Measurements from ENCODE around the gene CNTN4.

DNA sequence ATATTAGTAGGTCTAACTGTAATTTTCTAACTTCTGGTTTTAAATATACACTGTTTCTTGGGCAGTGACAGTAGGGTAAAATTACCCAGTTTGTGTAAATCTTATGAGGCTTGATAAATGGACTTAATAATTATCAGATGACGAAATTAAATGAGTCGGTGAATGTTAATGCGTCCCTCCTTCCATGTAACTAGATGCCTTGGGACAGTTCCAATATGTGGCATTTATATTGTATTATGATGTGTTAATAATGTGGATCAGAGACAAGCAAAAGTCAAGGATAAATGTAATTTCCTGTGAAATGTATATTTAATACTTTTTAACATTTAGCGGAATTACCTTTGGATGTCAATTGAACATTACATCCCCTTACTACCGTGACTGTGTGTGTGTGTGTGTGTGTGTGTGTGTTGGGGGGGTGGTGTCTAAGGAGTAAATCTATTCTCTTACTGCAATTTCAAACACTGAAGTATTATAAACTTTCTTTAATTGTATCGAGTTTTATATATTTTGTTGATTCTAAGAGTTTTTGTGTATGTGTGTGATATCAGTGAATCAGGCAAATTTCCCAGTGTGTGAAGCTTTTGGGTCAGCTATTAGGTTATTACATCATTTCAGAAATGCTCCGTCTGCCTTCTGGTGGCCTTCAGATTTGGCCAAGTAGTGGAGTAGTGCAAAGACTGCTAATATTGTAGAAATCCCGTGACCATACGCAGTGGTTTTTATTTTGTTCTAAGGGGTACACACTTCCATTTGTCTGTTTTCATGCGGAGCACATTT is 50.1 kb downstream of the CNTN4 start:
- TF ChIP-seq POLR2A (IDR thresholded peaks at IDR 0.05; ENCODE audit: control extremely low read depth in 1 of 2, low read depth in 2 of 2, low read length in 2 of 2) (no peak), POLR2AphosphoS5 (IDR thresholded peaks at IDR 0.05; ENCODE audit: low read depth, low read length) (no peak), RAD21 (IDR thresholded peaks at IDR 0.05 in 1 of 2, conservative IDR thresholded peaks at IDR 0.05 in 1 of 2; ENCODE audit: low read depth in 2 of 2, low read length in 2 of 2) (no peak), NRF1 (IDR thresholded peaks at IDR 0.05; ENCODE audit: low read depth, low read length) (no peak), HDAC2 (IDR thresholded peaks at IDR 0.05; ENCODE audit: borderline replicate concordance in 1 of 2, low read depth in 2 of 2, low read length in 2 of 2) (no peak), TCF12 (IDR thresholded peaks at IDR 0.05; ENCODE audit: low read depth, low read length) (no peak), SRF (IDR thresholded peaks at IDR 0.05; ENCODE audit: low read depth, low read length) (no peak)
- TF ChIP-seq, protein P1, sequence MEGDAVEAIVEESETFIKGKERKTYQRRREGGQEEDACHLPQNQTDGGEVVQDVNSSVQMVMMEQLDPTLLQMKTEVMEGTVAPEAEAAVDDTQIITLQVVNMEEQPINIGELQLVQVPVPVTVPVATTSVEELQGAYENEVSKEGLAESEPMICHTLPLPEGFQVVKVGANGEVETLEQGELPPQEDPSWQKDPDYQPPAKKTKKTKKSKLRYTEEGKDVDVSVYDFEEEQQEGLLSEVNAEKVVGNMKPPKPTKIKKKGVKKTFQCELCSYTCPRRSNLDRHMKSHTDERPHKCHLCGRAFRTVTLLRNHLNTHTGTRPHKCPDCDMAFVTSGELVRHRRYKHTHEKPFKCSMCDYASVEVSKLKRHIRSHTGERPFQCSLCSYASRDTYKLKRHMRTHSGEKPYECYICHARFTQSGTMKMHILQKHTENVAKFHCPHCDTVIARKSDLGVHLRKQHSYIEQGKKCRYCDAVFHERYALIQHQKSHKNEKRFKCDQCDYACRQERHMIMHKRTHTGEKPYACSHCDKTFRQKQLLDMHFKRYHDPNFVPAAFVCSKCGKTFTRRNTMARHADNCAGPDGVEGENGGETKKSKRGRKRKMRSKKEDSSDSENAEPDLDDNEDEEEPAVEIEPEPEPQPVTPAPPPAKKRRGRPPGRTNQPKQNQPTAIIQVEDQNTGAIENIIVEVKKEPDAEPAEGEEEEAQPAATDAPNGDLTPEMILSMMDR (IDR thresholded peaks at IDR 0.05; ENCODE audit: control extremely low read depth in 1 of 3, insufficient read depth in 1 of 3, low read depth in 1 of 3, low read length in 3 of 3), result no peak
